IMR-90 (cell line): ENCODE results near the gene GOLGA6C. TPM values are rescaled to one million over a fixed set of nuclear protein-coding genes. Genes with fewer than 3 reads are reported as not detected.

Source experiments
- ATAC-seq: fragments of 200-7000 bp; cut with Tn5 transposase; 2 replicates; pipeline ENCODE4 v1.9.1; 2020; ENCODE audit warnings: low read depth, mild to moderate bottlenecking, moderate library complexity
- BruUV-seq: library from RNA; stranded (reverse); fragments of 400-500 nt; replicated peaks from 2 replicates; lab custom pipeline; 2021; lab: Mats Ljungman, UMichigan
- CTCF ChIA-PET: fragments of 300-600 bp; formaldehyde crosslinking; extraction: SDS; loops from one replicate; lab custom pipeline; 2021; ENCODE audit warnings: antibody characterized with exemption; lab: Yijun Ruan, JAX
- POLR2A ChIA-PET: fragments of 300-600 bp; sonication (Branson Sonifier 250); formaldehyde crosslinking; loops from one replicate; lab custom pipeline; 2022; ENCODE audit warnings: antibody characterized with exemption; ENCODE audit not compliant: unreplicated experiment; lab: Charles Lee
- DNase-seq: peaks from one replicate; pipeline ENCODE4 v3.0.0; 2013
- H2AFZ ChIP-seq: replicated peaks from 2 replicates; pipeline ENCODE3; 2013; ENCODE audit warnings: low read length, mild to moderate bottlenecking; ENCODE audit not compliant: poor library complexity
- H2AK5ac ChIP-seq: 2 replicates; pipeline ENCODE4 v1.6.1; 2013; ENCODE audit warnings: low read depth, low read length, inconsistent platforms
- H2AK9ac ChIP-seq: replicated peaks from 2 replicates; pipeline ENCODE3; 2013; ENCODE audit warnings: mild to moderate bottlenecking, low read depth, low read length, moderate library complexity; ENCODE audit not compliant: poor library complexity
- H2BK120ac ChIP-seq: 2 replicates; pipeline ENCODE4 v1.6.1; 2013; ENCODE audit warnings: low read depth, low read length, inconsistent platforms
- H2BK15ac ChIP-seq: 3 replicates; pipeline ENCODE4 v1.6.1; 2013; ENCODE audit warnings: low read depth, low read length, inconsistent platforms
- H2BK20ac ChIP-seq: 2 replicates; pipeline ENCODE4 v1.6.1; 2013; ENCODE audit warnings: low read depth, mild to moderate bottlenecking, inconsistent platforms, low read length, moderate library complexity
- H2BK5ac ChIP-seq: 2 replicates; pipeline ENCODE4 v1.6.1; 2013; ENCODE audit warnings: mild to moderate bottlenecking, low read depth, low read length, inconsistent platforms; ENCODE audit not compliant: poor library complexity, severe bottlenecking
- H3K14ac ChIP-seq: replicated peaks from 2 replicates; pipeline ENCODE4 v1.6.1; 2013; ENCODE audit warnings: low read depth, low read length, inconsistent platforms
- H3K18ac ChIP-seq: 2 replicates; pipeline ENCODE4 v1.6.1; 2013; ENCODE audit warnings: low read depth, low read length, control low read depth
- H3K23ac ChIP-seq: 2 replicates; pipeline ENCODE4 v1.6.1; 2013; ENCODE audit warnings: low read depth, low read length, inconsistent platforms
- H3K27ac ChIP-seq: 2 replicates; pipeline ENCODE4 v1.5.1; 2013; ENCODE audit warnings: mild to moderate bottlenecking, control low read depth, low read length; ENCODE audit not compliant: insufficient read depth
- H3K27me3 ChIP-seq: 2 replicates; pipeline ENCODE4 v1.6.1; 2013; ENCODE audit warnings: low read length; ENCODE audit not compliant: control insufficient read depth, insufficient read depth
- H3K36me3 ChIP-seq: 2 replicates; pipeline ENCODE4 v1.6.1; 2013; ENCODE audit warnings: low read length, mixed read lengths; ENCODE audit not compliant: control insufficient read depth, insufficient read depth
- H3K4ac ChIP-seq: 2 replicates; pipeline ENCODE4 v1.6.1; 2013; ENCODE audit warnings: low read depth, low read length, inconsistent platforms
- H3K4me1 ChIP-seq: 2 replicates; pipeline ENCODE4 v1.6.1; 2013; ENCODE audit warnings: low read length, mixed read lengths; ENCODE audit not compliant: control insufficient read depth, insufficient read depth
- H3K4me2 ChIP-seq: 2 replicates; pipeline ENCODE4 v1.6.1; 2013; ENCODE audit warnings: low read depth, mild to moderate bottlenecking, control low read depth, low read length, moderate library complexity
- H3K4me3 ChIP-seq: 2 replicates; pipeline ENCODE4 v1.5.1; 2013; ENCODE audit warnings: low read depth, mild to moderate bottlenecking, control low read depth, low read length, moderate library complexity; ENCODE audit not compliant: insufficient read depth
- H3K56ac ChIP-seq: 2 replicates; pipeline ENCODE4 v1.6.1; 2013; ENCODE audit warnings: low read length, inconsistent platforms; ENCODE audit not compliant: insufficient read depth; ENCODE audit errors: extremely low read depth
- H3K79me1 ChIP-seq, 2 experiments: 2 replicates each; pipeline ENCODE4 v1.6.1; 2013; ENCODE audit warnings: low read length in 2 of 2, inconsistent platforms in 1 of 2, low read depth in 1 of 2
- H3K9ac ChIP-seq: 2 replicates; pipeline ENCODE4 v1.6.1; 2013; ENCODE audit warnings: low read depth, low read length, control low read depth
- H3K9me1 ChIP-seq: 2 replicates; pipeline ENCODE4 v1.6.1; 2013; ENCODE audit warnings: low read length, inconsistent platforms; ENCODE audit not compliant: insufficient read depth
- H3K9me3 ChIP-seq: 2 replicates; pipeline ENCODE4 v1.6.1; 2013; ENCODE audit warnings: low read length; ENCODE audit not compliant: control insufficient read depth, insufficient read depth
- H4K20me1 ChIP-seq: 2 replicates; pipeline ENCODE4 v1.6.1; 2013; ENCODE audit warnings: low read length, inconsistent platforms; ENCODE audit not compliant: insufficient read depth
- H4K5ac ChIP-seq: 2 replicates; pipeline ENCODE4 v1.6.1; 2013; ENCODE audit warnings: mild to moderate bottlenecking, low read depth, low read length, control low read depth
- H4K8ac ChIP-seq, 2 experiments: 2 replicates each; pipeline ENCODE4 v1.6.1; 2013; ENCODE audit warnings: low read depth in 2 of 2, low read length in 2 of 2, control low read depth in 1 of 2, inconsistent platforms in 1 of 2
- H4K91ac ChIP-seq: 2 replicates; pipeline ENCODE4 v1.6.1; 2013; ENCODE audit warnings: low read depth, low read length, inconsistent platforms; ENCODE audit not compliant: insufficient read depth
- BHLHE40 ChIP-seq: fragments of 150-350 bp; IDR thresholded peaks from 2 replicates; pipeline ENCODE4 v1.6.1; 2016; ENCODE audit warnings: mild to moderate bottlenecking, low read depth, low read length
- CEBPB ChIP-seq: IDR thresholded peaks from 2 replicates; pipeline ENCODE4 v1.6.1; 2012; ENCODE audit warnings: low read depth, low read length, improper control_type of control experiment
- CHD1 ChIP-seq: IDR thresholded peaks from 2 replicates; pipeline ENCODE4 v1.6.1; 2012; ENCODE audit warnings: low read depth, low read length, improper control_type of control experiment
- CTCF ChIP-seq: conservative IDR thresholded peaks from 2 replicates; pipeline ENCODE4 v1.5.1; 2012; ENCODE audit warnings: mild to moderate bottlenecking, low read depth, low read length, improper control_type of control experiment
- ELK1 ChIP-seq: fragments of 150-350 bp; IDR thresholded peaks from 2 replicates; pipeline ENCODE4 v1.6.1; 2016; ENCODE audit warnings: low read depth, mild to moderate bottlenecking, low read length, moderate library complexity, borderline replicate concordance
- FOS ChIP-seq: fragments of 150-350 bp; IDR thresholded peaks from 2 replicates; pipeline ENCODE4 v1.6.1; 2016; ENCODE audit warnings: low read depth, low read length
- MAFK ChIP-seq: IDR thresholded peaks from 2 replicates; pipeline ENCODE4 v1.6.1; 2012; ENCODE audit warnings: low read depth, low read length, improper control_type of control experiment
- MAZ ChIP-seq: IDR thresholded peaks from 2 replicates; pipeline ENCODE4 v1.6.1; 2012; ENCODE audit warnings: low read depth, mild to moderate bottlenecking, low read length, improper control_type of control experiment, moderate library complexity, borderline replicate concordance
- MXI1 ChIP-seq: IDR thresholded peaks from 2 replicates; pipeline ENCODE4 v1.6.1; 2012; ENCODE audit warnings: low read depth, mild to moderate bottlenecking, low read length, moderate library complexity, borderline replicate concordance
- NFE2L2 ChIP-seq: fragments of 150-350 bp; IDR thresholded peaks from 2 replicates; pipeline ENCODE4 v1.6.1; 2016; ENCODE audit warnings: low read depth, mild to moderate bottlenecking, low read length
- POLR2A ChIP-seq: IDR thresholded peaks from 2 replicates; pipeline ENCODE4 v1.6.1; 2012; ENCODE audit warnings: mild to moderate bottlenecking, low read depth, low read length
- RAD21 ChIP-seq: IDR thresholded peaks from 2 replicates; pipeline ENCODE4 v1.6.1; 2012; ENCODE audit warnings: low read length, improper control_type of control experiment
- RCOR1 ChIP-seq: IDR thresholded peaks from 2 replicates; pipeline ENCODE4 v1.6.1; 2012; ENCODE audit warnings: mild to moderate bottlenecking, low read length, improper control_type of control experiment; ENCODE audit not compliant: insufficient replicate concordance
- RFX5 ChIP-seq: IDR thresholded peaks from 2 replicates; pipeline ENCODE4 v1.8.0; 2012; ENCODE audit warnings: low read depth, mild to moderate bottlenecking, low read length, moderate library complexity
- SMC3 ChIP-seq: fragments of 150-350 bp; IDR thresholded peaks from 2 replicates; pipeline ENCODE4 v1.6.1; 2016; ENCODE audit warnings: low read depth, mild to moderate bottlenecking, antibody characterized with exemption, low read length, moderate library complexity
- WGBS, 2 experiments: methylation state at CpG; one replicate each; pipeline versions ENCODE4 v1.1.5 to v1.1.7; 2013; ENCODE audit warnings: missing lambda C conversion rate in 2 of 2; ENCODE audit not compliant: insufficient read length in 1 of 2; ENCODE audit errors: extremely low coverage in 2 of 2; 5-methylcytosine and 5-hydroxymethylcytosine counted together
- dilution Hi-C: fragments of 300-500 bp; cut with HindIII; formaldehyde crosslinking; loops from one replicate; pipeline ENCODE4 v1.14.3; 2018; ENCODE audit warnings: low sequenced_read_pairs; ENCODE audit not compliant: unreplicated experiment
- in situ Hi-C: fragments of 300-500 bp; cut with MboI; formaldehyde crosslinking; loops from 3 replicates; pipeline ENCODE4 v1.14.3; 2019; ENCODE audit warnings: low sequenced_read_pairs, inconsistent platforms, mixed read lengths
- intact Hi-C: fragments of 100-400 bp; cut with micrococcal nuclease; formaldehyde crosslinking; loops from 2 replicates; pipeline ENCODE4 v1.10.0; 2022
- polyA plus RNA-seq, 3 experiments: library from polyadenylated mRNA; depleted of rRNA; stranded (reverse); fragments of >200 nt; gene quantifications; 2 replicates each; pipeline ENCODE4 v1.2.3, GENCODE V29; 2012; ENCODE audit warnings: low replicate concordance in 1 of 3
- total RNA-seq: library from RNA; depleted of rRNA; stranded (reverse); fragments of >200 nt; gene quantifications from 2 replicates; pipeline ENCODE4 v1.2.3, GENCODE V29; 2012
- TF ChIP-seq, protein P1 (sequence below): fragments of 150-350 bp; IDR thresholded peaks from 2 replicates; pipeline ENCODE4 v1.6.1; 2017; ENCODE audit warnings: mild to moderate bottlenecking, antibody characterized with exemption, low read length, low read depth

The GOLGA6C gene
- total and polyA plus RNA-seq, 2 of the 4 experiments (the other 2 are of a cell fraction) = not detected

DNA sequence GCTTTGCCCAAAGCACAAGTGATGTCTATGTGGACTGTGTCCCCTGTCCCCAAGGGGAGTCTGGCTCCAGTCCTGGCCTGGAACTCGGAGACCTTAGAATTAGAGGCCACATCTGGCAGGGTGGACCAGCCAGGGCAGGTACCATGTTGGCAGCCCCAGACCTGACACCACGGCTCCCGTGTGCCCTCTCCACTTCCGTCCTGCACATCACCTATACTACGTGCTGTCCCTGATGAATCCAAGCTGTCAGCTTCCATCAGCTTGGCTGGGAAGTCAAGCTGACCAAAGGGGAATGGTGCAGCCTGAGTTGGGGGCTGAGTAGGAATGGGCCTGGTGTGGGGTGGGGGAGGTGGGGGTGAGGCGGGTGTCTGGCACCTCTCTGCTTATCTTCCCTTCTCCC lies 41.1 kb upstream of the GOLGA6C start:
- no peak overlapping the region for H3K27ac ChIP-seq
- no TSS peak for BruUV-seq
- ChIA-PET POLR2A (no interaction called here), CTCF (no interaction called here)
- H3K36me3 ChIP-seq = peaks cover 12% of the 10 kb centered on the region
- no peak overlapping the region for H3K56ac ChIP-seq
- ATAC-seq (no peak), DNase-seq (no peak)
- no peak overlapping the region for H2BK5ac ChIP-seq
- H2BK15ac ChIP-seq = no peak overlapping the region
- no peak overlapping the region for H3K4me3 ChIP-seq
- H4K5ac ChIP-seq = no peak overlapping the region
- H4K20me1 ChIP-seq = peaks cover 29% of the 10 kb centered on the region
- H3K9me1 ChIP-seq = no peaks in the 10 kb centered on the region
- H4K91ac ChIP-seq = no peak overlapping the region
- no peak overlapping the region for H2BK20ac ChIP-seq
- dilution Hi-C loops = no loop called here
- H3K14ac ChIP-seq = no peak overlapping the region
- H3K4ac ChIP-seq = no peak overlapping the region
- H3K9ac ChIP-seq = no peak overlapping the region
- H2BK120ac ChIP-seq = no peak overlapping the region
- no CpG with 5 or more reads among the region's 6 CpGs for WGBS, 2 experiments
- intact Hi-C loops = no loop called here
- no peak overlapping the region for H3K4me2 ChIP-seq
- no peak overlapping the region for H4K8ac ChIP-seq
- H3K18ac ChIP-seq = no peak overlapping the region
- in situ Hi-C loops = no loop called here
- no peak overlapping the region for H3K23ac ChIP-seq
- no peak overlapping the region for H2AK5ac ChIP-seq
- peaks cover 0 to 11% of the 10 kb centered on the region in 2 experiments; a peak in 1 of 4 replicates for H3K79me1 ChIP-seq
- no peaks in the 10 kb centered on the region for H3K4me1 ChIP-seq
- TF ChIP-seq RFX5 (no peak), BHLHE40 (no peak), MXI1 (no peak), MAZ (no peak), POLR2A (no peak), MAFK (no peak), SMC3 (no peak), RCOR1 (no peak), NFE2L2 (no peak), CEBPB (no peak), RAD21 (no peak), ELK1 (no peak), CTCF (no peak), FOS (no peak), CHD1 (no peak)
- TF ChIP-seq, protein P1, sequence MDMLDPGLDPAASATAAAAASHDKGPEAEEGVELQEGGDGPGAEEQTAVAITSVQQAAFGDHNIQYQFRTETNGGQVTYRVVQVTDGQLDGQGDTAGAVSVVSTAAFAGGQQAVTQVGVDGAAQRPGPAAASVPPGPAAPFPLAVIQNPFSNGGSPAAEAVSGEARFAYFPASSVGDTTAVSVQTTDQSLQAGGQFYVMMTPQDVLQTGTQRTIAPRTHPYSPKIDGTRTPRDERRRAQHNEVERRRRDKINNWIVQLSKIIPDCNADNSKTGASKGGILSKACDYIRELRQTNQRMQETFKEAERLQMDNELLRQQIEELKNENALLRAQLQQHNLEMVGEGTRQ = no peak
- peaks cover 5% of the 10 kb centered on the region; the same call in 1 of the 2 replicates for H3K27me3 ChIP-seq
- no peaks in the 10 kb centered on the region for H3K9me3 ChIP-seq
- H2AFZ ChIP-seq = no peak overlapping the region
- H2AK9ac ChIP-seq = no peak overlapping the region
